GM12892 (cell line): ENCODE data around the gene PITX1.

ENCODE experiments used
- POLR2A ChIP-seq: IDR thresholded peaks from 2 replicates; pipeline ENCODE4 v1.6.1; 2011; ENCODE audit warnings: low read depth, low read length, control low read depth
- POLR2AphosphoS5 ChIP-seq: IDR thresholded peaks from 2 replicates; pipeline ENCODE4 v1.6.1; 2011; ENCODE audit warnings: low read depth, low read length, control low read depth

DNA sequence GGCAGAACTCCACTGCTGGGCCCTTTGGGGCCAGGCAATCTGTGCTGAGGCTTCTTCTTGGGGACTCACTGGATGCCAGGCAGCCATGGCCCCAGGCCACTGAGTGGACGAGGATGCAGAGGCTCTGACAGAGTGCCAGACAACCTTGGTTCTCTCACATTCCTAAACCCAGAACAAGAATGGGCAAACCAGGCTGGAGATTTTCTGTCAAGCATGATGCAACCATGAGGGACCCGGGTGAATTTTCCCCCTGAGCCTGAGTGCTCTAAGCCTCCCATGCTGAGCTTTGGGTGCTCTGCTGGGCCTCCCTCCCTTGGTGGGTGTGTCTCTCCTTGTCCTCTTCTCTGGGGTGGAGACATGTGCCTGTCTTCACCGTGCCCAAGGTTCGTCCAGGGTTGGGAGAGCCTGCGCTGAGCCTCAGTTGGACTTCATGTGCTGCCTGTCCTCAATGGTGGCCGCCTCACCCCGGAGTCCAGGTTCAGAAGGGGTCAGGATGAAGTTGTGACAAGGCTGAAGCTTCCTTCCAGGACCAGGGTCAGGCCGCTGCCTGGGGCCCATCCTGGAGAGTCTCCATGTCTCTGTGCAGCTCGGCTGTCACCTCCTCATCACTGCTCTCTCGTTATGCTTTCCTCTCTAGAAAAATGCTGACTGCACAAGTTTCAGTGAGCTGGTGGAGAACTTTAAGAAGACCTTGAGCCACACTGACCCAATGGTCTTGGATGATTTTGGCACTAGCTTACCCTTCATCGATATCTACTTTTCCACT, 24.1 kb downstream of the PITX1 start:
- no peak for TF ChIP-seq POLR2A
- TF ChIP-seq POLR2AphosphoS5 = no peak
